SK-N-SH (cell line): ENCODE data around the gene PCNA.

Experiments used
- EP300 ChIP-seq, 2 experiments: IDR thresholded peaks; 2 replicates each; pipeline versions ENCODE4 v1.4.0 to v1.6.1; 2012; ENCODE audit warnings: borderline replicate concordance in 1 of 2, low read depth in 1 of 2, low read length in 1 of 2
- JUND ChIP-seq: IDR thresholded peaks from 2 replicates; pipeline ENCODE4 v1.4.0; 2012
- TF ChIP-seq, protein P1 (sequence below): fragments of 200-600 bp; sonication (generic); IDR thresholded peaks from 2 replicates; pipeline ENCODE4 v1.6.1; 2017; ENCODE audit warnings: antibody characterized with exemption, mild to moderate bottlenecking, moderate library complexity

DNA sequence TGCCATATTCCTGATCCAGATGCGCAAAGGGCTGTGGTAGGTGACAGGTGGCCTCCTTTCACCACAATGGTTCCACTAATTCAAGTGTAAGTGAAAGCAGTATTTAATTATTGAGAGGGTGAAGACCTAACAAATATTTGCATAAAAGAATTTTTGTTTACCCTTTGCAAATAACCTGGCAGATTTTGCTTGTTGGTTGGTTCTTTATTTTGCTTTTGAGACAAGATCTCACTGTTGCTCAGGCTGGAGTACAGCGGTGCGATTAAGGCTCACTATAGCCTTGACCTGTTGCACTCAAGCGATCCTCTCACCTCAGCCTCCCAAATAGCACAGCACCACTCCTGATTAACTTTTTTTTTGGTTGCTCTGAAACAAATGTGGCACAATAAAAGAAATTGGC, 49.2 kb downstream of the PCNA start:
- TF ChIP-seq JUND (no peak), EP300 (IDR thresholded peaks at IDR 0.05; ENCODE audit: borderline replicate concordance in 1 of 2, low read depth in 1 of 2, low read length in 1 of 2) (no peak)
- TF ChIP-seq, protein P1, sequence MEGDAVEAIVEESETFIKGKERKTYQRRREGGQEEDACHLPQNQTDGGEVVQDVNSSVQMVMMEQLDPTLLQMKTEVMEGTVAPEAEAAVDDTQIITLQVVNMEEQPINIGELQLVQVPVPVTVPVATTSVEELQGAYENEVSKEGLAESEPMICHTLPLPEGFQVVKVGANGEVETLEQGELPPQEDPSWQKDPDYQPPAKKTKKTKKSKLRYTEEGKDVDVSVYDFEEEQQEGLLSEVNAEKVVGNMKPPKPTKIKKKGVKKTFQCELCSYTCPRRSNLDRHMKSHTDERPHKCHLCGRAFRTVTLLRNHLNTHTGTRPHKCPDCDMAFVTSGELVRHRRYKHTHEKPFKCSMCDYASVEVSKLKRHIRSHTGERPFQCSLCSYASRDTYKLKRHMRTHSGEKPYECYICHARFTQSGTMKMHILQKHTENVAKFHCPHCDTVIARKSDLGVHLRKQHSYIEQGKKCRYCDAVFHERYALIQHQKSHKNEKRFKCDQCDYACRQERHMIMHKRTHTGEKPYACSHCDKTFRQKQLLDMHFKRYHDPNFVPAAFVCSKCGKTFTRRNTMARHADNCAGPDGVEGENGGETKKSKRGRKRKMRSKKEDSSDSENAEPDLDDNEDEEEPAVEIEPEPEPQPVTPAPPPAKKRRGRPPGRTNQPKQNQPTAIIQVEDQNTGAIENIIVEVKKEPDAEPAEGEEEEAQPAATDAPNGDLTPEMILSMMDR = no peak
